DMS153 treated with DMSO at 0.1 percent for 48 hours (cell line): ENCODE results near the gene MEP1A.
"Not testable (repeated sequence)": the region's sequence is repeated elsewhere in the genome, so short reads cannot be mapped to it uniquely, and the experiment has no call there.

Experiments
- DNase-seq: peaks from one replicate; lab custom pipeline; 2025; ENCODE audit not compliant: unreplicated experiment; lab: John Stamatoyannopoulos, UW

Gene MEP1A

DNA sequence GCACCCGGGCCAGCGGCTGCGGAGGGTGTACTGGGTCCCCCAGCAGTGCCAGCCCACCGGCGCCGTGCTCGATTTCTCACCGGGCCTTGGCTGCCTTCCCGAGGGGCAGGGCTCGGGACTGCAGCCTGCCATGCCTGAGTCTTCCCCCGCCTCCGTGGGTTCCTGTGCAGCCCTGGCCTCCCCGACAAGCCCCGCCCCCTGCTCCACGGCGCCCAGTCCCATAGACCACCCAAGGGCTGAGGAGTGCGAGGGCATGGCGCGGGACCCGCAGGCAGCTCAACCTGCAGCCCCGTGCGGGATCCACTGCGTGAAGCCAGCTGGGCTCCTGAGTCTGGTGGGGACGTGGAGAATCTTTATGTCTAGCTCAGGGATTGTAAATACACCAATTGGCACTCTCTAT, 18.5 kb upstream of the MEP1A start:
- DNase-seq = not testable (repeated sequence)

DNA sequence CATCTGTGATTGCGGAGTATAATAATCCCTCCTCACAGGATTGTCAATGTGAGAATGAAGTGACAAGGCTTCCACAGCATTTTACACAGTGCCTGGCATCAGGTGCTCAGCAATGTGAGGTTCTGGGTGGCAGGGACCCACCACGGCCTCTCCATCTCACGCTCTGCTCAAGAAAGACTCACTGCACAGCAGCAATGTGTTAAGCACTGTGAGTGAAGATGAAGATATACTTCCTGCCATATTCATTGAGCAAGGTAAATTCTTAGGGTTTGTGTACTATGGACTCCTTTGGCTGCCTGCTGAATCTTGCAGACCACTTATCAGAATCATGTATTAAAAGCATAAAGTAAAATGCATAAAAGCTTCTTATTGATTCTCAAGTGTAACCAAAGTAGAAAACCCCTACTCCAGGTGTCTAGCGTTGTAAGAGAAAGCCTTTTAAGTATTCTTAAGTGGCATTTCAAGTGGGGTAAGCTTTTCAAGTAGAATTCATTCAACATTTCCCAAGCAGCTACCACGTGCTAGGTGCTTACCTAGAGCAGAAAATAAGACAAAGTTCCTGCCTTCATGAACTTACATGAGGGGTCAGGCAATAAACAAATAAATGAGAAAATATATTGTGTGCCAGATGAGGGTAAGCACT, 17.0 kb upstream of the MEP1A start:
- no peak for DNase-seq

DNA sequence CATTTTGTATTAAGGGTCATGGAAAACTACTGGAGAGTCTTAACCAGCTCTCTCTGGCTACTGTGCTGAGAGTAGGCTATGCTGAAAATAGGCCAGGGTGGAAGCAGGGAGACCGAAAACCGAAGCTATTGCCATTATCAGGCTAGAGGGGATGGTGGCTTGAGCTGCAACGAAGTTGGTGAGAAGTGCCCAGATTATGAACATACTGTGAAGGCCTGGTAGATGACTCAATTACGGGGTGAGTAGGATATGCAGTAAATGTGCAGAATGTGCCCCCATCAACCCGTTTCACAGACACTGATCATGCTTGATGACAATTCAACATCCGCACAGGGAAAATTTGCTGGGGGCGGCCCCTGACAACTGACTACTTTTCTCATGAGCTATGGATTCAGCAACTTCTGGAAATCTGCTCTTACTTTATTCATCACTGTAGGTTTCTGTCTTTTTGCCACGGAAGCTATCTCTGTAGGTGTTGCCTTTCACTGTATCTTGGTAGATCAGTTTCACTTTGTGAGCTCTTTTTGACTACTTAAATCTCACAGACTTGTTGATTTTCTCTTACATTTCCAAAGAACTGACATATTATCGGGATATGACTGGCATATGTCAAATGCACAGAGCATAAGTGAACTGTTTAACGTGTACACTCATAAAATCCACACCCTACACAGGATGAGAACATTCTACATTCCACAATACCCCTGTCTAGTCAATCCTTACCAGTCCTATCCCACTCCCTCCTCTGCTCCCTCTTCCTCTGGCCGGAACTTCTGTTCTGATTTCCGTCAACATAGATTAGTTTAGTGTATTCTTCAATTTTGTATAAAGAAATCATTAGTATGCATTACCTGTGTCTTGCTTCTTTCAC, 15.5 kb upstream of the MEP1A start:
- DNase-seq = no peak

DNA sequence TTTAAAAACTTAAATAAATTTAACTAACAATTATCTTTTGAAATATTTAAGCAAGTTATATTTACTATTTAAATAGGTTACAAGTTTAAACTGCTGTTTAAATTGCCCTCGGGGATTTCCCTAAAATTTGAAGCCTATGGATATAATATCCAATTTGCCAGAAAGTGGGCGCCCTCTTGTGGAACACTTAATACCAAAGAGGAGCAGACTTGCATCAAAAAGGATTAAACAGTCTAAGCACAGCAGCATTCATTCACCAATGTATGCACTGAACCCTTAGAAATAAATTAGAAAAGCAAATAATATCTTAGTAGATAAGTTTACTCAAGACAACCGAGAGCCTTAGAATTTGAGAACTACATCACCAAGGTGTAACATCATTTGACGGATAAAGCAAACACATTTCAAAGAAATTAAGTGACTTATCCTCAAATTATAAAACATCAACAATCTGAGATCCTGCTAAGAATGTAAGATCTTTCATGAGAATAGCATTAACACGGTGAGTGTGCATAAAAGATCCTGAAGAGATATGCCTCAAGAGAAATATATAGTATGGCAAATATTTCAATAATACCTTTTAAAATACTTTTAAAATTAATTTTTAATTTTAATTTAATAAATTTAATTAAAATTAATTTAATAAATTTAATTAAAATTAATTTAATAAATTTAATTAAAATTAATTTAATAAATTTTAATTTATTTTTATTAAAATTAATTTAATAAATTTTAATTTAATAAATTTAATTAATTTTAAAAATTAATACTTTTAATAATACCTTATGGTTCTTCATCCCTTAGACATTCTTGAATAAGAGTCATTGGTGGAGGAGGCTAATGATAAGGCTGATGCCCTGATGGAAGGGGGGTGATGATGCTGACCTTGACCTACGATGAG, 11.5 kb upstream of the MEP1A start:
- peak; percentile 74 for DNase-seq

DNA sequence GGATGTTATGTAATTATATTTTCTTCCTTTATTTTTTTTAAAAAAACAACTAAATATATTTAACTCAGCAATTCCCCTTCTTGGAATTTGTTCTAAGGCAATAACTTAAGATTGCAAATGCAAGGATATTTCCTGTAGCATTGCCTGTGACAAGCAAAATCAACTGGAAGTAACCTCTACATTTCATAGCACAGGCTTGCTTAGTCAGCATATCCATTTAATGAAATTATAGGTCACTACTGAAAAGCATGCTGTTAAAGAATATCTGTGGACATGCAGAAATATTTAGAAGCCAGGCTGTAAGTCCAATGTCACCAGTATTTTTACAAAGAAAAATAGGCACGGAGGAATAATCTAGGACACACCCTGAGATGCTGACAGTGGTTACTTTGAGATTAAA, 8.7 kb upstream of the MEP1A start:
- DNase-seq = no peak

DNA sequence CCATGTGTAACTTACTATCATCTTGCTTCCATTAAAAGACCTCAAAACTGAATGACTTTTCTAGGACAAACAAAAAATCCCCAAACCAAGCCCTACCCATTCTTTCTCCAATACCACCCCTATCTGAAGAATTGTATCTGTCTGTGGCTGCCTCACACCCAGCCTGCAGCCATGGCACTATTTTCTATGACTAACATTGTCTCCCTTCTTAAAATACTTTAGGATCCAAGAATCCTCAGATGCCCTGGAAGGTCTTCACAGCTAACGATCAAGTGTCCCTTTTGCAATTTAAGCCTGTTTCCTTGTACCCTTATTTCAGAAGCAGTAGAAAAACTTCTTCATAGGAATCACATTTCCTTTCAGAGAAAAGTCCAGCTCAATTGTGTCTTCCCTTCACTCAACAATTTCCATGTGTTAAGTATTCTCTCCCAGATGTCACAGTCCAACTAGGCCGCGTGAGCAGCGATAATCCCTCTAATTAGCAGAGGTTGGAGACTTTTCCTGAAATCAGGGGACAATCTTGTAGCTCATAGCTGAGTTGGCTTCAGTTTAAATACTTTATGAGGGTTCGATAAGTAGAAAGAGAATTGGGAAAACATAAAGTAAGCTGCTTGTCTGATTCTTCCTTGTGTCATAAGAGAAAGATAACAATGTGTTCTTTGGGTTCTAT, 5.2 kb upstream of the MEP1A start:
- DNase-seq = no peak

DNA sequence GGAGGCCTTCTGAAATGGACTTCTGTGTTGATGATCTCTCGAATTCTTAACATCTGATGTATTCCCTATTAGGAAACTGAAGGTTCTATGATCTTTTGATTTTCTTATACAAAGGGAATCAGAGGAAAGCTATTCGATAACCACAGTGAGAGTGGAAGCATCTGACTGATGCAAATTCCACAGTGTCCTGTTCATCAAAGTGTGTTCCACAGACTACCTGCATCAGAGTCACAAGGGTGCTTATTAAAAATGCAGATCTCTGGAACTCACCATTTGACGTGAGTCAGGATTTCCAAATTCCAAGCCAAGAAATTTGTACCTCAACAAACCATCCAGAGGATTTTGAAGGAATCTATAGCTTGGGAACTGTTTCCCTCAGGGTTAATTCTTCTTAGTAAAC, 4.4 kb upstream of the MEP1A start:
- DNase-seq = no peak

DNA sequence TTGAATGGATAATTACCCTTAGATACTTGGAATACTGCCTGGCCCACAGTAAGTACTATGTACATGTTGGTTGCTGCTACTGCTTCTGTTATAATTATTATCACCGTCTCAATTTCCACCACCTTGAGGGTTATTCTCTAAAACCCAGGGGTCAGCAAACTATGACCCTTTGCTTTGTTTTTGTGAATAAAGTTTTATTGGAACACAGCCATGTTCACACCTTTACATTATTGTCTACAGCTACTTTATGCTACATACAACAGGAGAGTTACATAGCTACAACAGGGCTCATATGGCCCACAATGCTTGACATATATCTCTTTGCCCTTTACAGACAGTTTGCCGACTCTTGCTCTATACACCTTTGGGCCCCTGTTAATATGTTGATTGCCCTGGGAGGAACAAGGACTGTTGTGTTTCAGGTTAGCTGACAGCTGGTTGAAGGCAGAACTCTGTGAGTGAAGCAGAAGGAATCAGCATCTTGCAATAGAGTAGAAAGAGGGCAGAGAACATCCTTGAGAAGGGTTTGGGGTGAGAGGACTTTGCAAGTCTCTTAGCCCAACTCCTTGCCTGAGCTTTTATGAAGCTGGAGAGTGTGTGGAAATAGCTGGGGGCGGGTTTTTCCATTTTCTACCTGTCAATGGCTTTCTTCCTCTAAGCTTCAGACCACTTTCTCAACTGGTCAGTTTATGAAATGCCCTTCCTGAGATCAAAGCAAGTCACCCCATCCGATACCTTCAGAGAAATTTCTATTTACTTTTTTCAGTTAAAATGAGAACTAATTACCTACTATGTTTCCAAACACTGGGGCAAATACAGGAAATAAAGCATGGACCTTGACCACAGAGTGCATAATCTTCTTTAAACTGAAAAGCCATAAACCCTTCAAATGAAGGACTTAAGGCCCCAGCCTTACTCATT, 3.5 kb upstream of the MEP1A start:
- DNase-seq = no peak

DNA sequence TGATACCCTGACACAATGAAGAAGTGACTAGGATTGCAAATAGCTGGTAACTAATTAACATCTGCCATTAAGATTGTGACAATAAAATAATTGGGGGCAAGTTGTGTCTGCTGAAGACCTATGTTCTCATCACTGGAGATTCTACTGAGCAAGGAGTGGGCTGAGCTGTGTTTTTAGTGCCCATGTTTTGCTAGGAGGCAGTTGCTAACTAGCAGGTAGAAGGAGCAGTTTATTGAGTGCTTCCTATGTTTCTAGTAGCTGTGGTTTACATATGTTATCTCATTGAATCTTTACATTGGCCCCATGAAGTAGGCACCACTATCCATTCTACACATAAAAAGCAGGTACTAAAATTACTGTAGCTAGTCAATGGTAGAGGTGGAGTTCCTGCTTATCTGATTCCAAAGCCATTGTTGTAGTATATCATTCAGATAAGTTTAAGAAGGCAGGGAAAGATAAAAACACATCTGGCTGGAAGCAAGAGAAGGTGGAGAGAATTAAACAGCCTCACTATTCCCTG, 2.8 kb upstream of the MEP1A start:
- DNase-seq = no peak

DNA sequence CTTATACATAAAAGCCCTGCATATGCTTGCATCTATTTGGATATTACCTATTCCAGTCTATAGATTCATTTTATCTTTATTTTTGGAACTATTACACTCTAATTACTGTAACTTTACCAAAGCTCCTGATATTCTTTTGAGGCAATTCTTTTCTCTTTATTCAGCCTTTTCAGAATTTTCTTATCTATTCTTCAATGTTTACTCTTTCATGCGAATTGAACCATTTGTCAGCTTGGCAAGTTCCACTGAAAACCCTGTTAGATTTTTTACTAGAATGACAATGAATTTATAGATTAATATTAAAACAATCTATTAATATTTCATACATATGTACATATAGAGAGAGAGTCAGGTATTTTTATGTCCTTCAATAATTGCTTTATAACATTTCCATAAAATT, 554 bp upstream of the MEP1A start:
- no peak for DNase-seq

DNA sequence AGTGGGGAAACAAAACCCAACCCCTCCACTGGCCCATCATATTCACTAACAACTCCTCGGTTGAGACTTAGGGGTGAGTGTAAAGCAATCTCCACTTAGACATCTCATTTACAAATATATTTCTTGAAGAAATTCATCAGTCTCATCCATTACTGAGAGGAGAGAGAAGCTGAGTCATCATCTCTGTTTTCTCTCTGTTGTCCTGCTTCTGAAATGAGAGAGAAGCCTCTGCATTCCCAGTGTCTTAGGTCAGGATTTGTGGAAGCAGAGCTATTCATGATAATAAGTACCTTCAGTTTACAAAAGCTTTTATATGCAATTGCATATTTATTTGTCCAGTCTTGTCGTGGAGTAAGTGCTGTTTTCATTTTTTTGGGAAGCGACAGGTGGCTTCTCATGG, 879 bp downstream of the MEP1A start:
- no peak for DNase-seq

DNA sequence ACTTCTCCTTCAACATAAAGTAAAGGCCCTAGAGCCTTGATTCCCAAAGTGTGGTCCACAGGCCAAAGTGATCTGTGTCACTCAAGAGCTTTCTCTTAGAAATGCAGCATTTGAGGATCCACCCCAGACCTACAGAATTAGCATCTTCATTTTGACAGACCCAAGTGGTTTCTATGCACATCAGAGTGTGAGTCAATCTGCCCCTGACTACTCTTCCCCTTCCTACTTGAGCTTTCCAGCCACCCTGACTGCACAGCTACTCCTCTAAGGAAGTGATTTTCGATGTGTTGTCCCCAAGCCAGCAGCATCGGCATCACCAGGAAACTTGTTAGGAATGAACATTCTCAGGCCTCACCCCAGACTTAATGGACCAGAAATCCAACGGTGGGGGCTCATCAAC, 2.6 kb downstream of the MEP1A start:
- no peak for DNase-seq

DNA sequence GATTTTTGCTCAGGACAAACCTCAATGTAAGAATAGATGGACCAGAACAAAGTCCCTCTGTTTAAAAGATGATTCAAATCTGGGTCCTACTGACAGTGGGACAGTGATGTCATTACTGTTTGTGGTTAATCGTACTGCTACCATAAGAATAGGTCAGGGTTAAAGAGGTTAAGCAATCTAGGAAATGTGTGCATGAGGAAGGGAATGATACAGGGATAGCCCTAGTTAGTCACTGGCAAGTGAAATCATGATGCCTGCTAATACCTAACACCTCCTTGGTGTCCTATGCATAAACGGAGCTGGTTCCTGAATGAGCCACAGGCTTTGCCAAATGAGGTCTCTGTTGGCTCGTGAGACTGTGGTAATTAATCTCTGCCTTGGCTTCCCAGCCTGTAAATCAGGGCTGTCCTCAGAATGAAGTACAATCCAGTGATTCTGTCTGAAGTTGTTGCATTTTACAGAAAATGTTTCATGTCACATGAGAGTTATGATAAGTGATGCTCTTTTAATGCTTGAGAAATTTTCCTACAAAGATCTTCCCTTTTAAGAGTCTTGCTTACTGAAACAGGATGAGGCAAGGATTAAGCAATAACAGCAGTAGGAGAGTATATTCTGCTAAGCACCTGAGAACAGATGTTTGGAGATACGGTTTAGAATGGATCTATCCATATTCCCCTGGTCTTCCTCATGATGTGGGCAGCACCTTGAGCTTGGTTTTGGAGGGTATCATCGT, 3.8 kb downstream of the MEP1A start:
- DNase-seq = no peak

DNA sequence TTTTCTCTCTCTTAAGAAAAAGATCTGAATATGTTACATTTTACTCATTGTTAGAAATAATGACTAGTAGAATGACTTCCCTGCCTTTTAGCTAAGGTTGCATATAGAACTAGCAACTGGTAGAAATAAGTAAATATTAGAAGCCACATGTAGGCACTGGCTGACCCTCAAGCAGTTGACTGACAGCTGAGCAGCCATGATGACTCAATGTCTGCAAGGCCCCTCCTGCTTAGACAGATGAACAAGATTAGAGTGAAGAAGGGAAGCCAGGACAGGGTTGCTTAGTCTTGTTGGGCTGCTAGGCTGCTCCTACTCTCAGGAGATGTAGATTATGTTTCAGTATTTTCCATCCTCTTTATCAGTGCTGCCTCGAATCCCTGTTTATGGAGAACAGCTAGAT, 6.5 kb downstream of the MEP1A start:
- no peak for DNase-seq

DNA sequence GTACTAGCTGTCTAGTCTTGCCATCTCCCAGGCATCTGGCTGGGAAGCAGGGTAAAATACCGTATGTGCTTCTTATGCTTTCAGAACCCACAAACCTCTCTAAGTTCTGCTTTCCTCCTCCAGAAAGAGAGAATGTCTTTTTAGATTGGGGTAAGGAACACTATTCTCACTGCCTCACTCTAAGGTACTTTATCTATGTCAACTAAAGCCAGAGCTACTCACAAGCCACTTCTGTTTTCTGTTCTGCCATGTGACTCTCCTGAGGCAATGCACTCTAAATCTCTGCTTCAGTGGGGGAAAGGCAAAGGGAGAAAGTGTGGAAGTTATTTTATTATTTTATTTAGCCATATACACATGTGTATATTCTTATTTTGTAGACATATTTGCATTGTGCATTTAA, 15.6 kb downstream of the MEP1A start:
- no peak for DNase-seq

DNA sequence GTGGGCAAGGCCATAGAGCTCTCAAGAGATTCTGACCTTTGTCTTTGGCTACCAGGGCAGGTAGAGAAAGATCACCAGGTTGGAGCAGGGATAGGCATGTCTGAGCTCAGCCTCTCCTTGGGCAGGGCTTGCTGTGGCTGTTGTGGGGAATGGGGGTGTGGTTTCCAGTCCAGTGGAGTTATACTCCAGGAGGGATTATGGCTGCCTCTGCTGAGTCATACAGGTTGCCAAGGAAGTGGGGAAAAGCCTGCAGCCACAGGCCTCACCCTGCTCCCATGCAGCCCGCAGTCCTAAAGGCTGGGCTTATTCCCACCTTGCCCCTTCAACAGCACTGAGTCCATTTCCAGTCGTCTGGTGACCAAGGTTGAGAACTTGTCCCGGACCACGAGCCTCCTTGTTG, 21.9 kb downstream of the MEP1A start:
- DNase-seq = no peak

DNA sequence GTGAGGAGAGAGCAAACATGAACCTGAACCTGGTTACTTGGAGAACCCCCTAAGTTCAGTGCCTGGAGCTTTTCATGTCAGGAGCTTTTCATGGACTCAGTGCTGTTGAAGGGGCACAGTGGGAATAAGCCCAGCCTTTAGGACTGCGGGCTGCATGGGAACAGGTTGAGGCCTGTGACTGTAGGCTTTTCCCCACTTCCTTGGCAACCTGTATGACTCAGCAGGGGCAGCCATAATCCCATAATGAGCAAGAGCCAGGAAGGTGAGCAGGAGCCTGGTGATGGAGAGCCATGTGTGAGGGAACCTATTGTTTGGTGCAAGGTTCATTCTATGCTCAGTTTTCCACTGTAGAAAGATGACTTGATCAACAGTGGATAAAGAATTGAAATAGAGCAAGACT, 23.4 kb downstream of the MEP1A start:
- no peak for DNase-seq

DNA sequence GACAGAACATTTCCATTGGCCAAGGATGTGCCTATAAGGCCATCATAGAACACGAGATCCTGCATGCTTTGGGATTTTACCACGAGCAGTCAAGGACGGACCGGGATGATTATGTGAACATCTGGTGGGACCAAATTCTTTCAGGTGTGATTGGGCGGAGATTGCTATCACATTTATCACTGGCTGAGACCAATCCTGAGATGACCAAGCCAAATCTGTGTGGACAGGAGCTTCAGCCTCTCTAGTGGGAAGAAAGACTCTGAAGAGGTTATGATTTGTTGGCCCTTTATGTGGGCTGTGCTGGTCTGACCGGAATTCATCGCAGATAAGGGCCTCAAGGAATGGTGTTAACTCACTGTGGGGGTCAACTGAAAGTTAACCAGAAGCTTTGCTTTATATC, 26.4 kb downstream of the MEP1A start:
- DNase-seq = no peak

DNA sequence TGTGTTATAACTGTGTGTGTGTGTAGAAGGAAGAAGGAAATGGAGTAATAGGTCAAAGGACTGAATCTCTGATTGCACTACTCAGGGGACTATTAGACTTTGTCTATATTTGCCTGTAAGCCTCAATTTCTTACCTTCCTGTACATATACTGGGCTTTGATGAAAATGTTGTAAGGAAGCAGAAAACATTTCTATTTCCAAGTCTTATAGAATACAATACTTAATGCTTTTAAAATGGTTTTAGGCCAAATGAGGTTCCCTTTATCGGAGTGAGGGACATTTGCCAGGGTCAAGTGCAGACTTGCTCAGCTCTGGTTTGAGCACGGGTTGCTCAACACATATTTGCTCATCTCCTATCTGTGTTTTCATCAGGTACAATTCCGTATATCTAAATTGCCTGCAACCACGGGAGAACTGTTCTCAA, 28.3 kb downstream of the MEP1A start:
- DNase-seq = no peak
